HG02642 (cell line): ENCODE results near the gene SHROOM4.

Experiments
- ATAC-seq: cut with Tn5 transposase; IDR thresholded peaks from one replicate; pipeline ENCODE4 v1.9.1; 2021; ENCODE audit warnings: mild to moderate bottlenecking; ENCODE audit not compliant: unreplicated experiment, poor library complexity

Gene SHROOM4

GRCh38 chrX:50622751-50623150 lies 191.2 kb downstream of the SHROOM4 start:
- no peak for ATAC-seq

GRCh38 chrX:50618788-50619558 lies 195.0 kb downstream of the SHROOM4 start:
- ATAC-seq: no peak

DNA sequence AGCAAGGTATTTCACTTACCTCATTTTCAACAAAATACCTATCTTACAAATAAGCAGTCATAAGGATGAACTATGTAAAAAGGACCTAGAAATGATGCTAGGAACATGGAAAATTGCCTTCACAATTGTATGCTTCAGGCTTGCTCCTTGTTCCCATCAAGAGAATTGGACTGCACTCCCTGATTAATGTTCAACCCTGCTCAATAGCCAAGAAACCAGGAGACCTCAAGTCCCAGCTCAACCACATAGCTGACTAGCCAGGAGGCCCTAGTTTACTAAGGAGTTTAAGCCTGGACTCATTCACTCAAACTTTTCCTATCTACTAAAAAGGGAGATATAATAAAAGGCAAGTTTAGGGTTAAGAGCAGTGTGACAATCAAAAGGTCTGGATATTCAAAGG lies 196.8 kb downstream of the SHROOM4 start:
- ATAC-seq: no peak

DNA sequence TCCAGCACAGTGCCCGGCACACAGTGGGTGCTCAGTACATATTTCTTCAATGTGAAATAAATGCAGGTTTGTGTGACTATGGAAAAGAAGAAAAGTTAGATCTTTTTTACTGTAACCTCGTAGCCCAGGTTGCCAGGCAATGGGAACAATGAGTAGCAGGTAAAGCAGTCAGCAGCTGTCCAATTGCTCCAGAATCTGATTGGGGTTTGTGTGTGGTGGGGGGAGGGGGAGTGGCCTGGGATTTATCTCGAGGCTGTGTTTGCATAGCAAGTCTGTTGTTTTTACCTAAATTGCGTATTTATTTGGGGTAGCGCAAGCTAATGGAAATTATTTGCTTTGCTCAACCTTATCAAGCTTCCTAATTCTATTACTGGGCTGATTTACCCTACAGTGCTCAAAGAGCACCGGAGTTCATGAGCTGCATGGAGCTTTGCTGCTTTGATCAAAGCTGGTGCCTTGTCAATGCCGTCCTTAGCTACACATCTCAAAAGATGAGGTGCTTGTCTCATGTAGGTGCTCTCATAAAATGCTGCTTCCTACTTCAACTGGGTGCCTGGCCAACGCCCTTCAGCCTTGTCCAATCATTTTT lies 198.3 kb downstream of the SHROOM4 start:
- ATAC-seq: no peak

DNA sequence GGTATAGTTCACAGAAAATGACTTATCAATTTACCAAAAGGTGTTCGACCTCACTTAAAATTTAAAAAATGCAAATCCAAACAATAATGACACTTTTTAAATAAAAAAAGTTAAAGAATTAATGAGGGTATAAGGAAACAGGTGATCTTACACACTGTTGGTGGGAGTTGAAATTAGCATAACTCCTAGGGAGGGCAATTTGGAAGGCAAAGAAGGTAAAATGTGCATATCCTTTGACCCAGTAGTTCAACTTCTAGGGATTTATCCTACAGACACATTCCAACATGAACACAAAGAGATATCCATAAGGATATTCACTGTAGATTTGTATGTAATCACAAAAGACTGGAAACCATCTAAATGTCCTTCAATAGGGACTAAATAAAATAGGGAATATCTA lies 199.5 kb downstream of the SHROOM4 start:
- no peak for ATAC-seq

DNA sequence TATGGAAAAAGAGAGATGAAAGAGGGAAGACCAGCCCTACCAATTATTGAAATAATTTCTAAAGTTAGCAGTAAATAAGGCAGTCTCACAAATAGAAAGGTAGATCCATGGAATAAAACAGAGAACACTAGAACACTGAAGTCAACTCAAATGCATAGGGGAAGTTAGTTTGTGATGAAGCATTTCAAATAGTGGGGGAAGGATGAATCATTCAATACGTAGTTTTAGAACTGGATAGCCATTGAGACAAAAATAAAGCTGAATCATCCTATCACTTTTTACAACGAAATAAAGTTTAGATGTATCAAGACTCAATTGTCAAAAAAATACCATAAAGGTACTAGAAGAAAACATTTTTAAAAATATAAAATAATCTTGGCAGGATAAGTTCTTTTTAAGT lies 200.1 kb downstream of the SHROOM4 start:
- ATAC-seq: no peak

- ATAC-seq: no peak
Observed at GRCh38 chrX:50609796-50610195, 204.2 kb downstream of the SHROOM4 start.

DNA sequence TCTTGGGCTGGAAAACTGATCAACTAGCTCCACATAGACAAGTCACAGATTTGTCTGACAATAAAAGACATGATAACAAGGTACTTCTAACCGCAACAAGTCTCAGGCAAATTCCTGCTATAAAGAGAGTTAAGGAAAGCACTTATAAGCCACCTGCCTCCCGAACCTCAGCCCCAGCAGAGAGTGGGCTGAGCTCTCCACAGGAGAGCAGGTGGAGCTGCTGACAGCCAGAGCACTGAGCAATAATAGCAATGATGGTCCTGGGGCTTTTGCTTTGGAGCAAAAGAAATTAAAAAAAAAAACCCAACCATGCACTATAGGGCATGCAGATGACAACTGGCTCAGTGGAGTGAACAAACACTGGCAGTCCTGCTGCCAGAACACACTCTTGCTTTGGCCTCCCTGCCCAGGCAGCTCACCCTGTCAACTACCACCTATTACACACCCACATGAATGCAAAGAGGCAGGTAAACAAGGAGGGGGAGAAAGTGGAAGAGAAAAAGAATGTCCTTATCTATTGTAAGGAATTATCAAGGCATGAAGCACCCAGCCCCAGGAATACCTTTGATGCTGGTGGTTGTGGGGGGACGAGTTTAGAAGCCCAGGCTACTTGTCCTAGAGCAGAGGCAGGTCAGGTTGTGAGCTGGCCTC lies 207.6 kb downstream of the SHROOM4 start:
- ATAC-seq: no peak

DNA sequence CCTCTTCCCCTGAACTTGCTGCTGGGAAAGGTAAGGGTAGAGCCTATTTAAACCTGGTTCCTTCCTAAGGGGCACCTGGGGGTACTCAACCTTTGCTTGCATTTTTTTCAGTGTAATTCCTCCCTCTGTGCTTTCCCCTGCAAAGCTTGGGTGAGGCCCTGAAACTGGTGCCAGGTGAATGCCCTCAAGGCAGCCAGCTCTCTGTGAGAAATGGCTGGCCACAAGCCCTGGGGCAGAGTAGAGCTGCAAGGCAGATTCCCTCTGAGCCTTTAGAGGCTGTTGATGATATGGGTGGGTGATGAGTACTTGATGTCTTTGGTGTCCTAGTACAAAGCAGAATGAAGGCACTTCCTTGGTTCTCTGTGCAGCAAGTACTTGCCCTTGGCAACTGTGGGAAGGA lies 217.9 kb downstream of the SHROOM4 start:
- no peak for ATAC-seq

GRCh38 chrX:50594788-50595187 lies 219.2 kb downstream of the SHROOM4 start:
- ATAC-seq: no peak

GRCh38 chrX:50586980-50587379 lies 227.0 kb downstream of the SHROOM4 start:
- ATAC-seq: no peak

DNA sequence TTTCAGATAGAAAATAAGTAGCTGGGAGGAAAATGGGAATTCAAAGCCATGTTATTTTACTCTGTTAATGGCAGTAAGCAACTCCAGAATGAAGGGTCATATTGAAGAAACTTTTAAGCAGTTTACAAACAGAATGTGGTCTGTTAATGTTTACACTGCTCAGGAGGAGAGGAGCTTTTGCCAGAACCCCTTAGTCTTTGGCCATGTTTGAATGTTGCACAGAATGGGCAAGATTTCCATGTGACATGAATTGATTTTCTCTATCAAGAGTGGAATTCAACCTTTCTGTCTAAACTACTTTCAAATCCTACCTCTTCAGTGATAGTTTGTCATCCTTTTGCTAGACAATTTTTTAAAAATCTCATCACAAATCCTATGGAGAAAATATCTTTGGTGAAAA lies 227.6 kb downstream of the SHROOM4 start:
- no peak for ATAC-seq

DNA sequence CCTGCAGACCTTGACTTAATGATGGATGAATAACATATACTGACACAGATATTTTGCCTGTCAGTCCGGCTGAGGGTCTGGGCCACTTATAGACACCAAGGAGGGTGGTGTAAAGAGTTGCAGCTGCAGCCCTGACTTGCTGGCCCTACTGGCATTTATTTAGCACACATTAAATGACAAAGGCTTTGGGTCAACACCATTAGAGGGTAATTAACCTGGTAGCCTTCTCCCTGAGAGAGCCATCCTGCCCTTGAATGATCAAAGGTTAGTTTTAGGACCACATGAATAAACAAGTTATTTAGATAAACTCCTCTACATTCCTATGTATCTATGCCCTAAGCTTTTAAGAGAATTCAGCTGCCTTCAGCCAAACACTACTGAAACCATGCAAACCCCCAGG lies 232.6 kb downstream of the SHROOM4 start:
- ATAC-seq: no peak

GRCh38 chrX:50579955-50580354 lies 234.0 kb downstream of the SHROOM4 start:
- ATAC-seq: no peak

DNA sequence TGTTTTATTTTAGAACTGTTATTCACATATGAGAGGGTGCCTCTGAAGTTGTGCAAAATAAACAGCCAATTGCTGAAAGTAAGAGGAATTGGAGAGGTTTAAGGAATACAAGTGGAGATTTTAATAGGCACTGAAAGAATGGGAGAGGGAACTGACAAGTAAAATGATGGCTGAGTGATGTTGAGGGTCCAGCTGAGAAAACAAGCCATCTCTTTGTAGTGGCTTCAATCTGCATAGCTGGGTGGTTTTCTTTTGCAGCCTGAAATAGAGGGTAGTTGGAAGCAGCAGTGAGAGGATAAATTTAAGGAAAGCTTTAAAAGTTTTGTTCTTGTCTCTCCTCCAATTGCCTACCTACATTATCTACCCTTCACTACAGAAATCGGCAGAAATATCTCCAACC lies 236.7 kb downstream of the SHROOM4 start:
- ATAC-seq: no peak

GRCh38 chrX:50567636-50568035 lies 246.4 kb downstream of the SHROOM4 start:
- no peak for ATAC-seq

DNA sequence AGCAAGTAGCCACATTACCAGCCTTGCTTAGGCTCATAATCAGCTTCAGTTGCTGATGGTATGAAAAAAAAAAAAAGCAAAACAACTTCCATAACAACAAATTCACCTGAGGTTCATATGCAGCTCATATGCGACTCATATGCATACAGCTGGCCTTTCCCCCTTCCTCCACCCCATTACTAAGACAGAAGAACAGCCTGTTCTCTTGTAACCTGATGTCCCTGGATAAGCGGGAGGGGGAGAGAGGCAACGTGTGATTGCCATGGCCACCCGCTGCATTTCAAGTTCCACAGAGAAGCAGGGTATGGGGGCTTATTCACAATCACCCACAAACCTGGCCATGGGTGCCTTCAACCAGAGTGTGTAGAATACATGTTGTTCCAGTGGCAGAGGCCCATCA lies 248.3 kb downstream of the SHROOM4 start:
- ATAC-seq: no peak
